Stimulated activated CD8-positive, alpha-beta memory T cell treated with anti-CD3 and anti-CD28 coated beads, Interleukin-15, amount 100 ng/mL, for 1 hour (primary cell): ENCODE results near the gene SPAG6.

Source experiments
- DNase-seq: peaks from one replicate; pipeline ENCODE4 v3.0.0-alpha.2; 2020; ENCODE audit warnings: low read depth

Gene SPAG6

GRCh38 chr10:22434521-22434920, 89.2 kb downstream of the SPAG6 start:
- DNase-seq: no peak

- DNase-seq: no peak
Measured at GRCh38 chr10:22435650-22436049, 90.4 kb downstream of the SPAG6 start.

GRCh38 chr10:22436526-22436892, 91.2 kb downstream of the SPAG6 start:
- no peak for DNase-seq

DNA sequence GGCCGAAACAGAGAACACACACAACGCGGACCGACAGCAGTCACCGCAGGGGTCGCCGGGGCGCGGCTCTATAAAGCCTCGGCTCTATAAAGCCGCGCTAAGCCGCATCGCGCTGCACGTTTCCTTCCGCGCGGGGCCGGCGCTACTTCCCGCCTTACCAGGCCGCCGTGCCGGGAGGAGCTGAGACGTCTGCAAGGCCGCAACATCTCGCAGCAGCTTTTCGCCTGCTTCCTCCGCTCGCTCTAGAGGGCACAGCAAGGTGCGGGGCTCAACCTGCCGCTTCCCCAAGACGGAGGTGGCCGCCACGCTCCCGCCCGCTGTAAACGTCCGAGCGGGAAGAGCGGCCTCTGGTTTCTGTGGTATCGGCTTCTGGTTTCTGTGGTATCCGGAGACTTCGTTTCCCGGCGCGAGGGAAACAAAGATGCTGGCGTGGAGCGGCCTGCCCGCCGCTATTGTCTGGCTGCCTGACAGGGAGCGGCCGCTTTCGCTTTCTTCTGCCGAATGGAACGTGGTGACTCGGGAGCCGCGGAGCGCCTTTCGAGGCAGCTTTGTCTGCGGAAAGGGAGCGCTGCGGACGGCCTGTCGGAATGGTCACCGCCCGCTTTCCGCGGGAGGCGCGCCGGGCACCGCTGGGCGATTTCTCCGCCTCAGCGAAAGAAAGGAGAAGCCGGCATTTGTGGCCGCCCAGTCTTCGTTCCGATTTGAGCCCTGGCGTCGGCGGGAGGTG, 91.8 kb downstream of the SPAG6 start:
- peak; percentile 81 for DNase-seq

DNA sequence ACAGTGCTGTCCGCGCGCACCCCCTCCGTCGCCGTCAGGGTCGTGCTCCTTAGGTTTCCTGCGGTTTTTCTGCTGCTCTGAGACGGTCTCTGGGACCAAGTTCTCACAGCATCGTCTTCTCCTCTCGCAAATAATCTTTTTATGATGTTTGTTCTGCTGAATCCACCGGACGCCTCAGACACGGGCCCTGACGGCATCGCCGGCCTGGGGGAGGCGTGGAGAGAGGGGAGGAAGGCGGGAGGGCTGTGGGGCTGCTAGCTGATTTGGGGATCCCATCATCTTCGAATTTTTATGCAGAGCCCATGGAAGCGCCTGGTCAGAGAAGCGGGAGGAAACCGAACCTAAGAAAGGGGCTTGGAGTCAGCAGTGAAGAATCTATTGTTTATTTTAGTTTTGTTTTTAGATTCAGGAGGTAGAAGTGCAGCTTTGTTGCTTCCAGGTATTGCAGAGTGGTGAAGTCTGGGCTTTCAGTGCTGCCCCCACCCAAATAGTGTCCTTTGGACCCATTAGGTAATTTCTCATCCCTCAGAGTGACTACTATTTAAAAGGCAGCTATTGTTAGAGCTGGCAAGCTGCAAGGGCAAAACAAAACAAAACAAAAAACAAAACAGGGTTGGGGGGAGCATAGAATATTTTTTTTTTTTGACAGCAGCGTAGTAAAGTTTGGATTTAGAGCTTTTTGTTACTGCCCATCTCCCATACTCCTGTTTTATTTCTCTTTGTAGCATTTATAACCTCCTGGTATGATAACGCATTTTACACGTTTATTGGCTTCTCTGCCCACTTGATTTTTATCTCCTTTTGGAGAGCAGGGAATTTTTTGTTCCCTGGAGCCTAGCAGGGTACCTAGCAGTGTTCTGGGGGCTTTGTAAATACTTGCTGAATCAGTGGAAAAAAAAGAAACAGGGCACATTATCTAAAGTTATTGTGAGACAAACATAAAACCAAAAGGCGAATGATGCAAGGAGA, 92.6 kb downstream of the SPAG6 start:
- DNase-seq: peak; percentile 1

DNA sequence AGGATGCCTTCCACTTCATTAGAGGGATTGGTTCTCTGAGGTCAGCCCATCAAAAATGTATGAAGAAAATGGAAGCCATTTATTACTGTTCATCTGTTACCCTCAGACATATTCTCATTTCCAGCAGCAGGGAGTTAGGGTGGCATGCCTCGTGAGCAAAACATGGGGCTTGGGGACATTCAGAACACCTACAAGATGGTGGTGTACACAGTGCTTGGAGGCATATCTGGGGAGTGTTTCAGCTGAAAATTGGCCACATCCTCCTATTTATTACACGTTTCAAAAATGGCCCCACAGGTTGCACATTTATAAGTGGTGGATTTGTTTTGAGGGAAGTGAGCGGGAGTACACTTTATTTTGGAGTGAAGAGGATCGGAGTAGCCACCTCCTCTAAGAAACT, 93.4 kb downstream of the SPAG6 start:
- DNase-seq: no peak

DNA sequence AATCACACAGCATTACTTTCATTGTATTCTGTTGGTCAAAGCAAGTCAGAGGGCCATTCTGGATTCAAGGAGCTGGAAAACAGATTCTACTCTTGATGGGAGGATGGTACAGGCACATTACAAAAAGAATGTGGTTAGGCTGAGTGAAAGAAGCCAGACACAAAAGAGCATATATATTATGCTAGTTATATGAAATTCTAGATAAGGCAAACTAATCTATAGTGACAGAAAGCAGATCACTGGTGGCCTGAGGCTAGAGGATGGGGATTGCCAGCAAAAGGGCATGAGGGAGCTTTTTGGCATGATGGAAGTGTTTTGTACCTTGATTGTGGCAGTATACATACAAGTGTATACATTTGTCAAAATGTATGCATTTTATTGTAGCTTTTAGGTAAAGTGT, 96.8 kb downstream of the SPAG6 start:
- DNase-seq: no peak

GRCh38 chr10:22442468-22442867, 97.2 kb downstream of the SPAG6 start:
- no peak for DNase-seq

DNA sequence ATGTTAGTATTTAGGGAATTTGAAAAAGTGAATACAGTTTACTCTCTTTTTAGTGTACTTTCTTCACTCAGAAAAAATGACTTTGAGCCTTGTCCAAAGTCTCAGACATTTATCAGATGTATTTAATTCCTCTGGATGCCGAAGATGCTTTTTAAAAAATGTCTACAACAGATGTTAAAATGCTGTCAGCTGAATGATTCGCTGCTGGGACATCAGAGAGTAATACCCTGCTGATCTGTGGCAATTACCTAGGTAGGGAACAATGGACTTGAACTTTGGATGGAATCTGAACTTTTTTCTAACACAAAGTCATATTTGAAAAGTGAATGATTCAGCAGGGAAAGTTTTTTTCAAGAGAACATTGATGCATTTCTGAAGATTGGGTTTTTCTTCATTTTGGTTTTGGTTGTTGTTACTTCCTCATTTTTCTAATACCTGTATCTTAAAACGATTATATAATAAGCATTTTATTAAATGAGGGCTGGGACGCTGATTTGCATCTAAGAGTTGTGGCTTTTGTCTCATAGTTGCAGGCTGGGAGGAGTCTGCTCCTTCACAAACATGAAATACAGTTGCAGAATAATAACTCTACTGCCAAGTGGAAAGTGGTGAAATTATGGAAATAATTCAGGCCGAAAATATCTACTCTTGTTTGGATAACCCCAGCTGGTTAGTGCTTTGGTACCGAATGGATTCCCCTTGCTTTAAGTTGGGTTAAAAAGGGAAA, 98.0 kb downstream of the SPAG6 start:
- no peak for DNase-seq

- DNase-seq: no peak
Measured at GRCh38 chr10:22444219-22444788, 99.0 kb downstream of the SPAG6 start.

GRCh38 chr10:22445495-22445894, 100.2 kb downstream of the SPAG6 start:
- DNase-seq: no peak

DNA sequence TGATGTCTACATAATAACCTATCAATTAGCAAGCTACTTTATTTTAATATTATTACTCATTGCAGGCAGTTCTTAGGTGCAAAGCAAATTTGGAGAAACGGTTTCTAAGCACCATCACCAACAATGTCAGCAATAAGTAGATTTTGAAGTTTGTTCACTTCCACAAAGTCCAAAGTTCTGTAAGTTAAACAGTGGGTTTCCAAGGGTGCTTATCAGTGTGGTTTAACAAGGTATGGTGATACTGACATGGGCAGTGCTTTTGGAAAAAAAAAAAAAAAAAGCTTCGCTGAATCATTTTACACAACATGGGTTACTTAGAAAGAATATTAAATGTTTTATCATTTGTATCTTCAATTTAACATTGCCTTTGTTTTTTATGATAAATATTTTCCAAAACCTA, 101.8 kb downstream of the SPAG6 start:
- DNase-seq: no peak

DNA sequence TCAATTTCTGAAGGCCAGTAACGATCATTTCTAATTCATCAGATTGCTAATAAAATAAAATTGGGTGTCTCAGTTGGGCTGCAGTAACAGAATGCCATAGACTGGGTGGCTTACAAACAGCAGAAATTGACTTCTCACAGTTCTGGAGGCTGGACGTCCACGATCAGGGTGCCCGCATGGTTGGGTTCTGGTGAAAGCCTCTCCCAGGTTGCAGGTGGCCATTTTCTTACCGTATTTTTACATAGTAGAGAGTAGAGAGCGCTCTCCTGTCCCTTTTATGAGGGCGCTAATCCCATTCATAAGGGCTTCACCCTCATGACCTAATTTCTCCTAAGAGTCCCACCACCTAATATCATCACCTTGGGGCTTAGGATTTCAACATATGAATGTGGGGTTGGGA, 106.0 kb downstream of the SPAG6 start:
- no peak for DNase-seq

DNA sequence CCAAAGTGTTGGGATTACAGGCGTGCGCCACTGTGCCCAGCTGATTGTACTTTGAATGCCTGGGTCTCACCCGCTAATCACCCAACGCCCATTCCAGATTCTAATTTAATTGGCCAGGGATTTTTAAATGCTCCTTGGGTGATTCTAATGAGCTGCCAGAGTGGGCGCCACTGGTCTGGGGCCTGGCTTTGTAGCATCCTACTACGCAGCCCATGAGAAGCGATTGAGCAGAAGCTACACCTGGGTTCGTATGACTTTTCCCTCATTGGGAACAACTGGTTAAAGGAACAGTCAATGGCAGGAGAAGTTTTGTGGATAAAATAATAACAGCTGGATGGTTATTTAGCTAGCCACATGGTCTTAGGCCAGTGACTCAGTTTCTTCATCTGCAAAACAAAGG, 108.0 kb downstream of the SPAG6 start:
- no peak for DNase-seq

DNA sequence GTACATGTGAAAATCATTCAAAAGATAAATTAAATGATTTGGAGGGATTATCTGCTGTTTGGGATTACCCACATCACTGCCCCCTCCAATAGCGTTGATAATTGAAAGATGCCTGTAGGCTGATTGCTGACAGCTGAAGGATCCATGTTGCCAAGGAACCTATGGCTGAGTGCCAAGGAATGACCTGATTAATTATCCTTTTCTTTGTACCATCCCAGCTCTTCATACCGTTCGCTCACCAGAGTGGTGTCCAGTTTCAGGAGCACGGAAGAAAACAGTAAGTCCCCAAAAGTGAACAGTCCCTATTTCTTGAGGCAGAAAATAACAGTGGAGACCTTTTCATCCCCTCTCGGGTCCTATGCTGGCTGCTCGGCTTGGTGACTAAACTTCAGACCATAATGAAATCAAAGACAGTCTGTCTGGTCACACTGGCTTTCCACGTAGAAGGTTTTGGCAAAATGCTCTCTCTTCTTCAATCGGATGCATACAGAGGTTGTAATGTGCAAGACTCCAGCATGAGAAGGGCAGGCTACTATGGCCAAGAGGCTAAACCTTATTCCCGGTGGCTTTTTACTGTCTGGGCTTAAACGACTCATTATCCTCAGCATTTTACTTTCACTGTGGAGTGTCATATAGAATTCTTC, 108.8 kb downstream of the SPAG6 start:
- DNase-seq: no peak

- no peak for DNase-seq
Measured at GRCh38 chr10:22454634-22455033, 109.3 kb downstream of the SPAG6 start.

DNA sequence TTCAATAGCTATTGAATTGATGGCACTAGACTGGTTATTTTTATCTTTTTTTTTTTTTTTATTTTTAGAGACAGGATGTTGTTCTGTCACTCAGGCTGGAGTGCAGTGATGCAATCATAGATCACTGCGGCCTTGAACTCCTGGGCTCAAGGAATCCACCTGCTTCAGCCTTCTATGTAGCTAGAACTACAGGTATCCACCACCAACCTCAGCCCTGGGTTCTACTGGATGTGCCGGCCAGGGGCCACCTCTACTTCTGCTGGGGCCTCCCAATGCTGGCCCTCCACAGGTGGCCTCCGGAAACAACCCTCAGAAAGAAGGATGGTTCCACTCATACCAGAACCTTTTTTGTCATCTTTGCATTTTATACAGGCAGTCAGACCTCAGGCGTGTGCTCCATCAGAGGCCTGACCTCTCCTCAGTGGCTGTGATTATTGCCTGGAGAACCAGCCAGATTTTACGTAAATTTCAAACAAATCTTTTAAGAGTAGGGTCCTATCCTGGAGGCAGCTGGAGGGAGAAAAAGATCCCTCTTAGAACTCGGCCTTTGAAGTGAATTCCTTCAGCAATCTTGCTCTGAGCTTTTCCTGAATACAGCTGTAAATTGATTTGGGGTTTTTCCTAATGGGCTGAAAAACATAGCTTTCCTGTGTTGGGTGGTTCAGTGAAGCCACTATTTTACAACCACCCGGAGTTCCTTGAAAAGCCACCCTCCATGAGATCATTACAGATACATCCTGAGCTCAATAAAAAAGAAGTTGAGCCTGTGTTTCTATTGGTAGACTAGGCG, 110.0 kb downstream of the SPAG6 start:
- no peak for DNase-seq

GRCh38 chr10:22456486-22456885, 111.2 kb downstream of the SPAG6 start:
- no peak for DNase-seq

DNA sequence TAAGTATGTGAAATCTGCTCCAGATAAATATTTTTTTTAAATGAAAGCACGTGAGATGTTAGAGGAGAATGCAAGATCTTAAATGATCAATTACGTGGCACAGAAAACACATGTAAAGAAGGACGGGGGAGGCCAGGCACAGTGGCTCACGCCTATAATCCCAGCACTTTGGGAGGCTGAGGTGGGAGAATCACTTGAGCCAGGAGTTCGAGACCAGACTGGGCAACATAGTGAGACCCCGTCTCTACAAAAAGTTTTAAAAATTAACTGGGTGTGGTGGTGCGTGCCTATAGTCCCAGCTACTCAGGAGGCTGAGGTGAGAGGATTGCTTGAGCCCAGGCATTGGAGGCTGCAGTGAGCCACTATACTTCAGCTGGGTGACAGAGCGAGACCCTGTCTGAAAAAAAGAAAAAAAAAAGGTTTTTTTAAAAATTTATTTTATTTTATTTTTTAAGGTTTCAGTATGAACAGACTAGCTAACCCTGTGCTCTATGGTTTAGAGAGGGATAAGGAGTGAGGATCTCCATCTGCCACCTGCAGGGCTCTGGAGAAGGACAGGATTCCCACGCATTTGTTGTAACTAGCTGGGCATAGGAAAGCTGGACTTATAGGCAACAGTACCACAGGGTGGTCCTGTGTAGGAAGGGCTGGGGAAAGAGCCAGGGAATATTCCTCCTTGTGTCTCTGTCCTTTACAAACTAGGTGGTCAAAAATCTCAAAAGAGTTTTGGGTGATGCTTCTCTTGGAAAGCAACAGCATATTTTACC, 113.2 kb downstream of the SPAG6 start:
- no peak for DNase-seq

- DNase-seq: no peak
Measured at GRCh38 chr10:22459496-22459895, 114.2 kb downstream of the SPAG6 start.
